Fibroblast of villous mesenchyme (primary cell): ENCODE data around the gene SERPINA1. TPM values are rescaled to one million over a fixed set of nuclear protein-coding genes. Genes with fewer than 3 reads are reported as not detected.
"Not testable (repeated sequence)": the region's sequence is repeated elsewhere in the genome, so short reads cannot be mapped to it uniquely, and the experiment has no call there.

Source experiments
- DNase-seq: peaks from one replicate; pipeline ENCODE4 v3.0.0-alpha.2; 2010; ENCODE audit warnings: low read depth
- H3K4me3 ChIP-seq: 2 replicates; pipeline ENCODE4 v1.5.1; 2011; ENCODE audit warnings: low read depth, mild to moderate bottlenecking, low read length
- total RNA-seq: library from RNA; depleted of rRNA; stranded (reverse); fragments of >200 nt; gene quantifications from 2 replicates; pipeline ENCODE4 v1.2.3, GENCODE V29; 2012
- TF ChIP-seq, protein P1 (sequence below): IDR thresholded peaks from 2 replicates; pipeline ENCODE4 v1.5.1; 2012; ENCODE audit warnings: low read depth, mild to moderate bottlenecking, low read length; ENCODE audit not compliant: insufficient read depth

Gene SERPINA1
- total RNA-seq, 1 donor = not detected

DNA sequence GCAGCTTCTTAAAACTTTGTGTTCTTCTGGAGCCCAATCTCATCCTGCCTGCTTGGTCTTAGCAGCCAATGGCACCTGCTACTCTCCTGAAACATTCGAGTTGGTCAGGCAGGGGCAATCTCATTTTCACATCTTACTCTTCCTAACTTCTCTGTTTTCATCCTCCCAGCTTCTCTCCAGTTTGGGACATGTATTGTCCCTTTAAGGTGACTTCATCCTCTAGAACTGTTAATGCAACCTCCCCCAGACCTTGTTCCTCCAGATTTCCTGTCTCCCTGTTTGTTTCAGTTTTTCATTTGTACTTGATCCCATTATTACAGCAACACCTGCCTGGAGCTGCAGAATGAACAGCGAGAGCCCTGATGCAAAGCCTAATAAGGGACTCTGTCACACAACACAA is 32.9 kb upstream of the SERPINA1 start:
- DNase-seq = no peak
- TF ChIP-seq, protein P1, sequence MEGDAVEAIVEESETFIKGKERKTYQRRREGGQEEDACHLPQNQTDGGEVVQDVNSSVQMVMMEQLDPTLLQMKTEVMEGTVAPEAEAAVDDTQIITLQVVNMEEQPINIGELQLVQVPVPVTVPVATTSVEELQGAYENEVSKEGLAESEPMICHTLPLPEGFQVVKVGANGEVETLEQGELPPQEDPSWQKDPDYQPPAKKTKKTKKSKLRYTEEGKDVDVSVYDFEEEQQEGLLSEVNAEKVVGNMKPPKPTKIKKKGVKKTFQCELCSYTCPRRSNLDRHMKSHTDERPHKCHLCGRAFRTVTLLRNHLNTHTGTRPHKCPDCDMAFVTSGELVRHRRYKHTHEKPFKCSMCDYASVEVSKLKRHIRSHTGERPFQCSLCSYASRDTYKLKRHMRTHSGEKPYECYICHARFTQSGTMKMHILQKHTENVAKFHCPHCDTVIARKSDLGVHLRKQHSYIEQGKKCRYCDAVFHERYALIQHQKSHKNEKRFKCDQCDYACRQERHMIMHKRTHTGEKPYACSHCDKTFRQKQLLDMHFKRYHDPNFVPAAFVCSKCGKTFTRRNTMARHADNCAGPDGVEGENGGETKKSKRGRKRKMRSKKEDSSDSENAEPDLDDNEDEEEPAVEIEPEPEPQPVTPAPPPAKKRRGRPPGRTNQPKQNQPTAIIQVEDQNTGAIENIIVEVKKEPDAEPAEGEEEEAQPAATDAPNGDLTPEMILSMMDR = no peak
- H3K4me3 ChIP-seq = no peak overlapping the region

- not testable (repeated sequence) for DNase-seq, H3K4me3 ChIP-seq
Observed at GRCh38 chr14:94417497-94418205, 29.2 kb upstream of the SERPINA1 start.

DNA sequence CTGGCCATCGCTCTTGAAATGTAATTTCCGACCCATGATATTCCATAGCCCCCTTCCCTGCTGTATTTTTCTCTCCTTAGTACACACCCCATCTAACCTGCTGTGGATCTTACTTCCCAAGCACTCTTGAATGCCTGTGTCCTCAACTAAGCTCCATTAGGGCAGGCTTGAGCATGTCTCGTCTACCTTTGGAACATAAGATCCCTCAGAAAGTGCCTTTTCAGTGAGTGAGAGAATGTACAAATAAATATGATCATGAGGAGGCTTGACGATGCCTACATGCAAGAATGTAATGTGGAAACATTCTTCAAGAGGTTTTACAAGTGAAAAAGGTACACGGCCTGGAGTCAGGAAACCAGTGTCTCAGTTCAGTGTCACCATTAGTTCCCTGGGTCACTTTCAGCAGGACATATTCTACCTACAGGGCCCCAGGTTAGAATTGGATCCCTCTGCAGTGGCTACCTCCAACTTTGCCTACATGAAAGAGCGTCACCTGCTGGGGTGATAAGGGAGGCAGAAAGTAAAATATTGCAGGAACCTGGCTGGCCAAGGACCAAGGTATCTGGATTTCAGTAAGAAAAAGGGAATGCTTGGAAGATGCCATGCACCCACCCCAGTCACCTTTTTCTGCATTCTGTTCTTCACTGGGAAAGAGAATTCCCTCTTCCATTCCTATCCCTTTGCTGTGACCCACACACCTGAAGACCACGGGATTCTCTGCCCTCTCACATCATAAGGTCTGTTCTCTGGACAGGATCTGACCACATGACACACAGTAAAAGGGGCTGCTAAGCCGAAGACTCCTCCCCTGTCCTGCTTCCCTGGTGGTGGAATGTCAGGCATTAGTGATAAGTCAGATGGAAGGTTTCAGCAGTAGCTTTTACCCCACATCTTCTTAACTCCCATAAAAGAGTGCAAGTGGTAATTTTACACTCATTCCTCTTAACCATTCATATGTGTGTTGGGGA is 24.6 kb upstream of the SERPINA1 start:
- no peak overlapping the region for H3K4me3 ChIP-seq
- no peak for DNase-seq
- TF ChIP-seq, protein P1 = peak; percentile 31

- no peak for DNase-seq
- TF ChIP-seq, protein P1 = no peak
- no peak overlapping the region for H3K4me3 ChIP-seq
Observed at GRCh38 chr14:94411638-94412037, 23.2 kb upstream of the SERPINA1 start.

DNA sequence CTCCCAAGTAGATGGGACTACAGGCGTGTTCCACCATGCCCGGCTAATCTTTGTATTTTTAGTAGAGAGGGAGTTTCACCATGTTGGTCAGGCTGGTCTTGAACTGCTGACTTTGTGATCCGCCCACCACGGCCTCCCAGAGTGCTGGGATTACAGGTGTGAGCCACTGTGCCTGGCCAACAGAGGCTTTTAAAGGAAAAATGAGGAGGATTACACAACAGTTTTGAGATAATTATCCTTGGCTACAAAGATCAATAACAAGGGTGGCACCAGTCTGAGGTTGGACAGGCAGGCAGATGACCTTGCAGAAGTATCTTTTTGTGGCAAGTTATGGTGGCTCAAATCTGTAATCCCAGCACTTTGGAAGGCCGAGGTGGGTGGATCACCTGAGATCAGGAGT is 21.0 kb upstream of the SERPINA1 start:
- DNase-seq, H3K4me3 ChIP-seq: not testable (repeated sequence)

DNA sequence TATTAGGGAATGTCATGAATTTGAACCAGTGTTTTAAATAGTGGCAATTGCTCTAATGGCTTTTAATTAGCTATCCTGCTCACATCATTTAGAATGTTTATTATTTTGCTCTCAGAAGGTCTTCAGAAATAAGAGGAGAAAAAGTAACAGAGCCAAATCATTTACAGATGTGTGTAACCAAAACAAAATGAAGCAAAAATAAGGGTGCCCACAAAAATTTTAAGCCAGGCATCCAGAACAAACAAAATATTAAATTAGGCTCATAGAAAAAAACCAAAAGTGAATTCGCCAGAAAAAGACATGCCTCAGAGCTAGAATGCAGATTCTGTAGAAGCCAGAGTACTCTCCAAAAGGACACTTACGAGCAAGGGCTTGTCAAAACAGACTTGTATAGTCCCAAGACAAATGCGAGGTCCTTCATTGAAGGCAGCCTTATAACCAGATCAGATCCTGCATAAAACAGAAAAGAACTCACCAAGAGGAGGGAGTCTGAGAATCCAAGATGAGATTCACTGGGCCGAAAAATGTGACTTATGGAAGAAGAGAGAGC is 20.2 kb upstream of the SERPINA1 start:
- TF ChIP-seq, protein P1 = no peak

DNA sequence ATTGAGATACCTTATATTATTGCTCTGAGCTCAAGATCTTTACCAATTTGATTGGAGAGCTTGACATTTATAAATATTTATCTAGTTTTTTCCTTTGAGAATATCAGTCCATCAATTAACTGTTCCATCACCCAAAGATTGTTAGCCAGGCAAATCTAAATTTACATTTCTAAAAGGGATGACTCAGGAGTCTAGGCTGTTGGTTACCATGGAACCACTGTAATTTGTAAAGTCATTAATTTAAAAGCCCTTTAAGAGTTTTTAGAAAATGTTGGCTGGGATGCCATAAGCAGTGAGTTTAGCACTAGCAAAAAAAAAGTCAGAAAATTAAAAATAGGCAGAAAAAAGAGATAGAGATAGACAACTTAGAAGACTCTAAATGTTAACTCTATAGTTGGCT is 19.5 kb upstream of the SERPINA1 start:
- TF ChIP-seq, protein P1 = no peak
- DNase-seq = peak; percentile 32
- H3K4me3 ChIP-seq = no peak overlapping the region

More for the DNA sequence above, 20.2 kb upstream of the SERPINA1 start:
- no peak overlapping the region for H3K4me3 ChIP-seq
- peak; percentile 19 for DNase-seq
